ENCODE data around the gene PAK4. TPM values are rescaled to one million over a fixed set of nuclear protein-coding genes. Genes with fewer than 3 reads are reported as not detected.

PAK4 gene
- total RNA-seq, 1 donor from 2014 or later, result 48.8 TPM

GRCh38 chr19:39177110-39177699 lies 51.6 kb downstream of the PAK4 start:
- no peak overlapping the region for H3K4me3 Mint-ChIP-seq (ENCODE audit: unreplicated experiment)
- no peaks in the 10 kb centered on the region for H3K9me3 Mint-ChIP-seq (ENCODE audit: unreplicated experiment)
- no peak for TF ChIP-seq CTCF (IDR thresholded peaks at IDR 0.05; ENCODE audit: unreplicated experiment)
- H3K27me3 Mint-ChIP-seq (ENCODE audit: unreplicated experiment), result peaks cover 5% of the 10 kb centered on the region
- no peak for DNase-seq (ENCODE audit: low spot score)
- no peak overlapping the region for H3K27ac Mint-ChIP-seq (ENCODE audit: unreplicated experiment)
- H3K36me3 Mint-ChIP-seq (ENCODE audit: low read depth, unreplicated experiment), result peaks cover 5% of the 10 kb centered on the region
- H3K4me1 Mint-ChIP-seq (ENCODE audit: unreplicated experiment), result no peaks in the 10 kb centered on the region

GRCh38 chr19:39177736-39178135 lies 52.1 kb downstream of the PAK4 start:
- no peak for TF ChIP-seq CTCF (IDR thresholded peaks at IDR 0.05; ENCODE audit: unreplicated experiment)
- Mint-ChIP-seq H3K36me3 (ENCODE audit: low read depth, unreplicated experiment) (peaks cover 5% of the 10 kb centered on the region), H3K4me3 (ENCODE audit: unreplicated experiment) (no peak overlapping the region), H3K4me1 (ENCODE audit: unreplicated experiment) (no peaks in the 10 kb centered on the region), H3K27ac (ENCODE audit: unreplicated experiment) (no peak overlapping the region), H3K9me3 (ENCODE audit: unreplicated experiment) (no peaks in the 10 kb centered on the region), H3K27me3 (ENCODE audit: unreplicated experiment) (peaks cover 3% of the 10 kb centered on the region)
- no peak for DNase-seq (ENCODE audit: low spot score)

- Mint-ChIP-seq H3K4me3 (ENCODE audit: unreplicated experiment) (no peak overlapping the region), H3K4me1 (ENCODE audit: unreplicated experiment) (no peaks in the 10 kb centered on the region), H3K36me3 (ENCODE audit: low read depth, unreplicated experiment) (peaks cover 8% of the 10 kb centered on the region), H3K9me3 (ENCODE audit: unreplicated experiment) (peaks cover 3% of the 10 kb centered on the region), H3K27me3 (ENCODE audit: unreplicated experiment) (peaks cover 5% of the 10 kb centered on the region), H3K27ac (ENCODE audit: unreplicated experiment) (no peak overlapping the region)
- no peak for TF ChIP-seq CTCF (IDR thresholded peaks at IDR 0.05; ENCODE audit: unreplicated experiment)
- no peak for DNase-seq (ENCODE audit: low spot score)
Observed at GRCh38 chr19:39178296-39179006, 52.9 kb downstream of the PAK4 start.

- no peak overlapping the region for H3K4me3 Mint-ChIP-seq (ENCODE audit: unreplicated experiment)
- DNase-seq (ENCODE audit: low spot score), result no peak
- peaks cover 5% of the 10 kb centered on the region for H3K27me3 Mint-ChIP-seq (ENCODE audit: unreplicated experiment)
- peaks cover 8% of the 10 kb centered on the region for H3K36me3 Mint-ChIP-seq (ENCODE audit: low read depth, unreplicated experiment)
- H3K27ac Mint-ChIP-seq (ENCODE audit: unreplicated experiment), result no peak overlapping the region
- H3K9me3 Mint-ChIP-seq (ENCODE audit: unreplicated experiment), result peaks cover 3% of the 10 kb centered on the region
- no peak for TF ChIP-seq CTCF (IDR thresholded peaks at IDR 0.05; ENCODE audit: unreplicated experiment)
- H3K4me1 Mint-ChIP-seq (ENCODE audit: unreplicated experiment), result no peaks in the 10 kb centered on the region
Observed at GRCh38 chr19:39179754-39180153, 54.2 kb downstream of the PAK4 start.

GRCh38 chr19:39180749-39181148 lies 55.2 kb downstream of the PAK4 start:
- no peak for DNase-seq (ENCODE audit: low spot score)
- no peak overlapping the region for H3K4me3 Mint-ChIP-seq (ENCODE audit: unreplicated experiment)
- TF ChIP-seq CTCF (IDR thresholded peaks at IDR 0.05; ENCODE audit: unreplicated experiment), result no peak
- peaks cover 3% of the 10 kb centered on the region for H3K9me3 Mint-ChIP-seq (ENCODE audit: unreplicated experiment)
- no peak overlapping the region for H3K27ac Mint-ChIP-seq (ENCODE audit: unreplicated experiment)
- no peaks in the 10 kb centered on the region for H3K4me1 Mint-ChIP-seq (ENCODE audit: unreplicated experiment)
- peaks cover 7% of the 10 kb centered on the region for H3K36me3 Mint-ChIP-seq (ENCODE audit: low read depth, unreplicated experiment)
- H3K27me3 Mint-ChIP-seq (ENCODE audit: unreplicated experiment), result peaks cover 4% of the 10 kb centered on the region

All from endothelial cell (in vitro differentiated cells).